CD4-positive, alpha-beta T cell treated with Interleukin-21 for 1 hour (primary cell): Measurements from ENCODE around the gene LFNG.
A peak's percentile ranks its signal among the peaks of the same experiment; 100 is the strongest.

Experiments
- DNase-seq: peaks from one replicate; pipeline ENCODE4 v3.0.0-alpha.2; 2020

LFNG gene

GRCh38 chr7:2518737-2519118 is 846 bp upstream of the LFNG start:
- DNase-seq: no peak

GRCh38 chr7:2520131-2520760 is 672 bp downstream of the LFNG start:
- no peak for DNase-seq

GRCh38 chr7:2520761-2521290 is 1.3 kb downstream of the LFNG start:
- DNase-seq: no peak

DNA sequence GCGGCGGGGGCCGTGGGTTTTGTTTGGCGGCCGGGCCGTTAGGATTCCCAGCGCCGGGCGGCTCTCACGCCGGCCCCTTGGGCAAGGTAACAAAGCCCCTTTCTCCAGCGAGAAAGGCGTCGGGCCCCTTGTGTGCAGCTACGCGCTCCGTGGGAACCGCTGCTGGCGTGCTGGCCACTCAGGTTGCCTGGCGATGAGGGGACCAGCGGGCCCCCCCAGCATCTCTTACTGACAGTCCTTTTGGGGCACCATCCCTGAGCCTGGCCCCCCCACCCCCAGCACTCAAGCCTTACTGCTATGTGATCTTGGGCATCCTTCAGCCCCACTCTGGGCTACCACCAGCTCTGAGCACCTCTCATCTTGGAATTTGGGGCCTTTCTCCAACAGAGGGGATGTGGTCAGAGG is 1.8 kb downstream of the LFNG start:
- no peak for DNase-seq

DNA sequence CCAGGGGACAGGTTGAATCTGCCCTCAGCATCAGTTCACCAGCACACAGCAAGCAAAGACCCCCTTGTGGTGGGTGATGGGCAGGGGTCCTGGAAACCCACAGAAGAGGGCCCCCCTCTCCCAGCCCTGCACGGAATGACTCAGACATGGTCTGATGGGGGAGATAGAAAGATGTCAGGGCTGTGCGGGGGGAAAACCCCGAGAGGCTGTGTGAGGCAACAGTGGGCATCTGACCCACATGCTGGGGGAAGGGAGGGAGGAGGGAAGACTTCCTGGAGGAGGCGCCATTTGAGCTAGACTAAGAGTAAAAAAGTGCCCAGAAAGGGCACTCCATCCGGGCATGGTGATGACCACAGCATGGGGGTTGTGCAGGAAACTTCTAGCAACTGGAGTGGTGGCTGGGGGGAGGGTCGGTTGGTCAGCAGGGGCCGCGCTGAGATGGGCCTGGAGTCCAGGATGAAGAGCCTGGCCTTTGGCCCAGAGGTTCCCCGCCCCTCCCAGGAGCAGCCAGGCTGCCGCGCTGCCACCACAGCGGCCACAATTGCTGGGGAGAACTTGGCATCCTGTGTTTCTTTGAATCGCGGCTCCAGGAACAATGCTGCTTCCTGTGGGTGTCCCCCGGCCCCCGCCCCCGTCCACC is 2.5 kb downstream of the LFNG start:
- peak; percentile 80 for DNase-seq

GRCh38 chr7:2522780-2523433 is 3.3 kb downstream of the LFNG start:
- DNase-seq: no peak

- DNase-seq: no peak
These were observed 3.9 kb downstream of the LFNG start for GRCh38 chr7:2523461-2523936.

DNA sequence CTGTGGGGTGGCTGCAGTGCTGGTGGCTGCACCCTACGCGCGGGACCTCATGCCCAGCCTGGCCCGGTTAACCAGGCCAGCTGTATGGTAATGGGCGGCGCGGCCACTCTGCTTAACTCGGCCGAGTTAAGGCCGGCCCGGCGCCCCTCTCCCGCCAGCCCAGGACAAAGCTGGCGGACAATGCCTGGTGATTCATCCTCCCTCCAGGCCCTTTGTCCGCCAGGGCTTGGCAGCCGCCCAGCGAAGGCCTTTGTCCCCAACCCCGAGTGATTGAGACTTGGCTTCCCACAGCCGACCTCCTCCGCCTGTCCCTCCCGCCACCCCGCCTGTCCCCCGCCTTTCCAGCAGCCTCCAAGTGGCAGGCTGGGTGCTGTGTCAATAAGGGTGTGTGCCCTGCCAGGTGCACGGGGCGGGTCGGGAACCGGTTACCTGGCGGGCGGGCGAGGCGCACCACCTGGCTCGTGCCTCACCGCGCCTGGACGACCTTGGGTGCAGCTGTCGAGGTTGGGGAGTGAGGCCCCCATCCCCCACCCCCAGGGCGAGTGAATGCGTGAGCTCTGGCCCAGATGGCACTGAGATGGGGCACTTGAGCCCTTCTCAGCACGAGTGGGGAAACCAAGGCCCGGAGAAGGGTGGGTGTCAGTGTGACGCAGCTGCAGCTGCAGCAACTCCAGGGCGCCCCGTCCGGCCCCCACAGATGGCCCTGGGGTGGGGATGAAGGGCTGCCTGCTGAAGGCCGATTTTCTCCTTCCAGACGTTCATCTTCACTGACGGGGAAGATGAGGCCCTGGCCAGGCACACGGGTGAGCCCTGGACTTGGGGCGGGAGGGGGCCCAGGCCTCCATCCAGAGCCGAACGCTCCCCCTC is 4.6 kb downstream of the LFNG start:
- DNase-seq: no peak

- no peak for DNase-seq
These were observed 5.5 kb downstream of the LFNG start for GRCh38 chr7:2524808-2525657.

- no peak for DNase-seq
These were observed 6.4 kb downstream of the LFNG start for GRCh38 chr7:2525658-2526630.

DNA sequence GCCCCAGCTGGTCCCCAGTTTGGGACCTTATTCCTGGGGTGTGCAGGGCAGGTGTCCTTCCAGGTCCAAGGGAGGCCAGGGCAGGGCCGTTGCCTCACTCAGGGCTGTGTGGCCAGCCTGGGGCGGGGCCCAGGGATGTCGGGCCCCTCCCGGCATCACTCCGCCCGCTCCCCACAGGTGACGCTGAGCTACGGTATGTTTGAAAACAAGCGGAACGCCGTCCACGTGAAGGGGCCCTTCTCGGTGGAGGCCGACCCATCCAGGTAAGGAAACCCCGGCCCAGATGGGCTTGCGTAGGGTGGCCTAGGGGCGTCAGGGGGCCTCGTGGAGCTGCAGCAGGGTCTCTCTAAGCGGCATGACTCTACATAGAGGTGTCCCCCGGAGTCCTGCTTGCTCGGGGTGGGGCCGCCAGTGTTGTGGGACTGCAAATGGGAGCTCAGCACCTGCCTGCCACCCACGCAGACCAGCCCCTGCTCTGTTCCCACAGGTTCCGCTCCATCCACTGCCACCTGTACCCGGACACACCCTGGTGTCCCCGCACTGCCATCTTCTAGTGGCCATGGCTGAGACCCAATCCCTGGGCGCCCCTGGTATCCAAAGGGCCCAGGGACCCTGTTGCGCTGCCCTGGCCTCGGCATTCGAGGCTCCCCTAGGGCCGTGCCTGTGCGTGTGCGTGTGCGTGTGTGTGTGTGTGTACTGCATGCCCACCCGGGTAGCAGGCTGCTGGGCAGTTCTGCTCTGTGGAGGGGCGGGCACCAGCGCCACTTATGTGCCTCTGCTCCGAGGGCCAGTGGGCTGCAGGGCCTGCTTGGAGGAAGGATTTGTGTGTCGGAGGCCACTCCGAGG is 7.3 kb downstream of the LFNG start:
- DNase-seq: no peak

- peak; percentile 47 for DNase-seq
These were observed 8.2 kb downstream of the LFNG start for GRCh38 chr7:2527505-2528467.

GRCh38 chr7:2528481-2529095 is 9.0 kb downstream of the LFNG start:
- DNase-seq: no peak

DNA sequence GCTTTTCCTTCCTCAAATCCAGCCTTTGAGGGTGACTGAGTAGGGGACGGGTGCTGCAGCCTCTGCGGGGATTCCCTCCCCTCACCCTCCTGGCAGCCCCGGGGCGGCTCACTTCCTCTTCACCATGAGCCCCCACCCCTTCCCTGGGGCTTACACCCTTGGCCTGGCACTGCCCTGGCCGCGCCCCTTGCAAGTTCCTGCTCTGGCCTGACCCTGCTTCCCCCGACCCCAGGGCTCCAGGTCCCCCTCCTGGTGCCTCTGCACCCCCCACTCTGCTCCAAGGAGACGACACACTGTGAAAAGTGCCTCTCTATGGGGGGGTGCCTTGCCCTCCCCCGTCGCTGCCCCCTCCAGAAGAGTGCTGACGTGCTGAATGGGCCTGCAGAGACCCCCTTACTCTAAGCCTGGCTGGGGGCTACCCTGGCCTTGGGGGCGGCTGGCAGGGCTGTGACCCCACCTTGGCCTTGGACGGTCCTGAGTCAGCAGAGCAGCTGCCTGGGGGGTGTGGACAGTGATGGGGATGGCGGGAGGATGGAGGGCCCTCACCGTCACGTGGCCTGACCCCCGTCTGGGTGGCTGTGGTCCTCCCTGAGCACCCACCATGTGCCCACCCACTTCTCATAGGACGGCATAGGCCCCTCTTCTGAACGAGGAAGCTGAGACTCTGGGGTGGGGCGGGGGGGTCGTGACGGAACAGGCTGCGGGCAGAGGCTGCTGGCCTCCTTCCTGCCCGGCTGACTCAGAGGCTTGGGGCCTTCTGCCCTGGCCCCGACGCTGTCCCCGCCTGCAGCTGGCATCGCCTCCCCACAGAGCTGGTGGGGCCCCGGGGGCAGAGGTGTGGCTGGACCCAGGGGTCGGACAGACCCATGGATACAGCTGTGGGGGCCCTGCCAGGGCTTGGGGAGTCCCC is 9.8 kb downstream of the LFNG start:
- peak; percentile 67 for DNase-seq

- peak; percentile 86 for DNase-seq
These were observed 10.8 kb downstream of the LFNG start for GRCh38 chr7:2530071-2530987.
